MCF 10A (cell line): Measurements from ENCODE around the gene CTDSPL. TPM values are rescaled to one million over a fixed set of nuclear protein-coding genes. Genes with fewer than 3 reads are reported as not detected.
A peak's percentile ranks its signal among the peaks of the same experiment; 100 is the strongest.

Experiments used
- BruUV-seq: library from RNA; stranded (reverse); fragments of 400-500 nt; replicated peaks from 2 replicates; lab custom pipeline; 2021; lab: Mats Ljungman, UMichigan
- CTCF ChIA-PET: fragments of 300-600 bp; sonication (Branson Sonifier 250); formaldehyde crosslinking; extraction: SDS; loops from one replicate; lab custom pipeline; 2021; ENCODE audit warnings: antibody characterized with exemption, inconsistent platforms; lab: Yijun Ruan, JAX
- POLR2A ChIA-PET: fragments of 300-600, 350-650 bp; sonication (Branson Sonifier 250); formaldehyde crosslinking; extraction: SDS; loops from one replicate; lab custom pipeline; 2020; ENCODE audit warnings: antibody characterized with exemption, inconsistent platforms; lab: Yijun Ruan, JAX
- DNase-seq: peaks from one replicate; pipeline ENCODE4 v3.0.0-alpha.2; 2018; ENCODE audit not compliant: unreplicated experiment
- H3K27ac Mint-ChIP-seq: one replicate; pipeline ENCODE4 v1.8.0; 2022; ENCODE audit warnings: mild to moderate bottlenecking, low read depth, mixed read lengths; ENCODE audit not compliant: unreplicated experiment
- H3K27me3 Mint-ChIP-seq: one replicate; pipeline ENCODE4 v1.8.0; 2022; ENCODE audit warnings: mixed read lengths; ENCODE audit not compliant: insufficient read depth, unreplicated experiment
- H3K36me3 Mint-ChIP-seq: one replicate; pipeline ENCODE4 v1.8.0; 2022; ENCODE audit warnings: mild to moderate bottlenecking, moderate library complexity, mixed read lengths; ENCODE audit not compliant: insufficient read depth, unreplicated experiment
- H3K4me1 Mint-ChIP-seq: one replicate; pipeline ENCODE4 v1.8.0; 2022; ENCODE audit warnings: mixed read lengths; ENCODE audit not compliant: insufficient read depth, unreplicated experiment
- H3K4me3 Mint-ChIP-seq: one replicate; pipeline ENCODE4 v1.8.0; 2022; ENCODE audit warnings: mild to moderate bottlenecking, moderate library complexity, mixed read lengths; ENCODE audit not compliant: unreplicated experiment
- H3K9me3 Mint-ChIP-seq: one replicate; pipeline ENCODE4 v1.8.0; 2022; ENCODE audit warnings: mixed read lengths; ENCODE audit not compliant: unreplicated experiment
- CTCF ChIP-seq: fragments of 200-600 bp; IDR thresholded peaks from one replicate; pipeline ENCODE4 v1.8.0; 2022; ENCODE audit warnings: antibody characterized with exemption, mild to moderate bottlenecking; ENCODE audit not compliant: unreplicated experiment
- intact Hi-C: fragments of 100-400 bp; cut with micrococcal nuclease; formaldehyde crosslinking; loops from 2 replicates; pipeline ENCODE4 v1.14.1; 2022
- total RNA-seq: library from RNA; stranded (reverse); gene quantifications from 2 replicates; pipeline ENCODE4 v1.2.3, GENCODE V29; 2022

The CTDSPL gene
- total RNA-seq, 1 experiment from 2014 or later = 38.8 TPM

- TF ChIP-seq CTCF = no peak
- peaks cover 12% of the 10 kb centered on the region for H3K36me3 Mint-ChIP-seq
- no peaks in the 10 kb centered on the region for H3K27me3 Mint-ChIP-seq
- no peaks in the 10 kb centered on the region for H3K9me3 Mint-ChIP-seq
- intact Hi-C loops = no loop called here
- peak; percentile 27 for DNase-seq
- BruUV-seq = no TSS peak
- H3K4me3 Mint-ChIP-seq = peak overlapping the region; percentile 65
- CTCF ChIA-PET = interaction anchor here (0.6 to 3.0 kb wide), 5 partner anchors 22 to 89 kb away, joined by 4 to 25 read pairs (median 5); no protein-coding TSS in a partner anchor
- POLR2A ChIA-PET = interaction anchor here (0.6 to 2.7 kb wide), 8 partner anchors 8 to 200 kb away, joined by 3 to 12 read pairs (median 4); no protein-coding TSS in a partner anchor
- H3K4me1 Mint-ChIP-seq = peaks cover 42% of the 10 kb centered on the region
- H3K27ac Mint-ChIP-seq = peak overlapping the region; percentile 90
Measured at GRCh38 chr3:37944391-37944842, 82.7 kb downstream of the CTDSPL start.

GRCh38 chr3:37945156-37945806 is 83.6 kb downstream of the CTDSPL start:
- Mint-ChIP-seq H3K4me3 (peak overlapping the region; percentile 65), H3K27ac (peak overlapping the region; percentile 90), H3K9me3 (no peaks in the 10 kb centered on the region), H3K36me3 (peaks cover 12% of the 10 kb centered on the region), H3K27me3 (no peaks in the 10 kb centered on the region), H3K4me1 (peaks cover 42% of the 10 kb centered on the region)
- ChIA-PET CTCF (interaction anchor here (0.7 to 3.0 kb wide), 10 partner anchors 16 to 90 kb away, joined by 3 to 25 read pairs (median 4); no protein-coding TSS in a partner anchor), POLR2A (interaction anchor here (0.6 to 2.7 kb wide), 14 partner anchors 9 to 93 kb away, joined by 3 to 12 read pairs (median 6); no protein-coding TSS in a partner anchor)
- intact Hi-C loops = no loop called here
- TF ChIP-seq CTCF = no peak
- peak; percentile 22 for DNase-seq
- no TSS peak for BruUV-seq

DNA sequence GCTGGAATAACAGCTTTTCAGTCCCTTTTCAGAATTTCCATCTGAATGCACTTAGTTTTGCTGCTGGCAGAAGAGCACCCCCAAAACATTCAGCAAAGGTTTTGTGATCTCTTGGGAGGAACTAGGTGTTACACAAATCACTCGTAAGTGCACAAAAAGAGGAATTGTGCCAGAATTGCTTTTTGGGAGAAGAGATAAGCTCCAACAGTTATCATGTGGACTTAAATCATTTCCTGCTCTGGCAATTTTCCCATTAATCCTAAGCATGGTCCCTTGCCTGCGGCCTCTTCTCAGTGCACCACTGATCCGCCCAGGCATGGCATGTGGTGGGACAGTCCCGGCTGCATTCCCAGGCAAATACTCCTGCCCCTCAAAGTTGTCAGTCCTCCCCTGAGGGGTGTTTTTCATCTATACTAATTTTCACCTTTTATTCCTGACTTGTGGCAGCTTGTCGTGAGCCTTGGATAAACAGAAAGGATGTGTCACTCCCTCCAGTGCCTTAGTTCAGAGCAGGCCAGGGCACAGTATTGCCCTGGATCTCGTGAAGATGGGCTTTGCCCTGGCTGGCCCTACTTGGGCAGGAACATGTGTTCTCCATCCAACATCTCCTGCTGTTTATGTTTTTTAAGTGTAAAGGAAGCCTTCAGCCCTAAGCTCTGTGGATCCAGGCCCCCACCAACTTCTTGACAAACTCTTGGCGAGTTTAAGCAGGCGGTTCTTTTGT is 84.3 kb downstream of the CTDSPL start:
- Mint-ChIP-seq H3K9me3 (no peaks in the 10 kb centered on the region), H3K36me3 (peaks cover 14% of the 10 kb centered on the region), H3K4me1 (peaks cover 42% of the 10 kb centered on the region), H3K27ac (peak overlapping the region; percentile 90), H3K27me3 (no peaks in the 10 kb centered on the region), H3K4me3 (peak overlapping the region; percentile 65)
- TF ChIP-seq CTCF = no peak
- intact Hi-C loops = no loop called here
- no TSS peak for BruUV-seq
- ChIA-PET CTCF (interaction anchor here (0.6 to 3.0 kb wide), 12 partner anchors 11 to 91 kb away, joined by 3 to 25 read pairs (median 3); no protein-coding TSS in a partner anchor), POLR2A (interaction anchor here (0.6 to 2.7 kb wide), 17 partner anchors 10 to 516 kb away, joined by 3 to 12 read pairs (median 4); no protein-coding TSS in a partner anchor)
- peak; percentile 88 for DNase-seq

DNA sequence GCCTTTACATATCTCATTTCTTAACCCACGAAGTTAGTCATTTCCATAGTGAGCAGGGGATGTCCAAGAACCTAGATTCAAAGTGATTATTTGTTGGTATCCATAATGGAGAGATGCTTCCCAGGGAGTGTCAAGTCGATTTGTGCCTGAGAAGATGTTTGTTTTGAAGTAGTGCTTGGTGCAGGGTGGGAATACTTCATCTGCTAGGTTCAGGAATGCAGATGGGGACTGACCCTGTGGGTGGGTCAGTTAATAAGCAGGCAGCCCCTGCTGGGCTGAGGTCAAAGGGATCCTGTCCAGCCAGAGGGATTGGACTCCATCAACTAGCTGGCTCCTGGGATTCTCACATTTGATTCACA is 84.8 kb downstream of the CTDSPL start:
- Mint-ChIP-seq H3K27ac (peak overlapping the region; percentile 90), H3K4me3 (peak overlapping the region; percentile 65), H3K27me3 (no peaks in the 10 kb centered on the region), H3K36me3 (peaks cover 19% of the 10 kb centered on the region), H3K4me1 (peaks cover 42% of the 10 kb centered on the region), H3K9me3 (no peaks in the 10 kb centered on the region)
- no TSS peak for BruUV-seq
- TF ChIP-seq CTCF = no peak
- intact Hi-C loops = no loop called here
- POLR2A ChIA-PET = interaction anchor here (0.5 to 2.7 kb wide), 12 partner anchors 15 to 581 kb away, joined by 3 to 12 read pairs (median 4); no protein-coding TSS in a partner anchor
- DNase-seq = no peak
- CTCF ChIA-PET = interaction anchor here (0.6 to 3.0 kb wide), 7 partner anchors 11 to 173 kb away, joined by 3 to 25 read pairs (median 3); no protein-coding TSS in a partner anchor
